Measurements from ENCODE around the gene PARD3.

The PARD3 gene

DNA sequence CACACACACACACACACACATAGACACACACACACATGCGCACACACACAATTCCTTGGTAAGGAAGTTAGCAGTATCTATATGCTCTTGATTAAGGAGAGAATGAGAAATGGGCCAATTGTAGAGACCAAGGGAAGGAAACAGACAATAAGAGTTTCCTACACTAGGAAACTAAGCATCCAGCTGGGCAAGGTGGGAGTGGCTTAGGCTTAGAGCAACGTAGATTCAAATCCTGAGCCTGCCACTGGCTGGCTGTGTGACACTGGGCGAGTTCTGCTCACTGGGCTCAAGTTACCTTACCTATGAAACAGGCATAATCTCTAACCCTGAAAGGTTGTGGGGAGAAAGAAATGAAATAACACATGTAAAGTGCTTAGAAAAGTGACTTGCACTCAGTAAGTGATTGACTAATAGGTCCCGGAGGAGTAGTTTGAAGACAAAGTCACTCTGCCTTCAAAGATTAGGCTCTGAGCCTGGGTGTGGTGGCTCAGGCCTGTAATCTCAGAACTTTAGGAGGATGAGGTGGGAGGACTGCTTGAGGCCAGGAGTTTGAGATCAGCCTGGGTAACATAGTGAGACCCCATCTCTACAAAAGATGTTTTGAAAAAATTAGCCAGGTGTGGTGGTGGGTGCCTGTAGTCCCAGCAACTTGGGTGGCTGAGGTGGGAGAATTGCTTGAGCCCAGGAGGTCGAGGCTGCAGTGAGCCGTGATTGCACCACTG is 701.4 kb downstream of the PARD3 start:
- no peaks in the 10 kb centered on the region for H3K9me3 Mint-ChIP-seq (ENCODE audit: low read depth)
- H3K27me3 Mint-ChIP-seq, result no peaks in the 10 kb centered on the region
- no peaks in the 10 kb centered on the region for H3K36me3 Mint-ChIP-seq
- H3K27ac Mint-ChIP-seq, result no peak overlapping the region
- no peaks in the 10 kb centered on the region for H3K4me1 Mint-ChIP-seq (ENCODE audit: low read depth)
- no peak overlapping the region for H3K4me3 Mint-ChIP-seq

- H3K9me3 Mint-ChIP-seq (ENCODE audit: low read depth), result no peaks in the 10 kb centered on the region
Observed at GRCh38 chr10:34112171-34112782, 702.8 kb downstream of the PARD3 start.

DNA sequence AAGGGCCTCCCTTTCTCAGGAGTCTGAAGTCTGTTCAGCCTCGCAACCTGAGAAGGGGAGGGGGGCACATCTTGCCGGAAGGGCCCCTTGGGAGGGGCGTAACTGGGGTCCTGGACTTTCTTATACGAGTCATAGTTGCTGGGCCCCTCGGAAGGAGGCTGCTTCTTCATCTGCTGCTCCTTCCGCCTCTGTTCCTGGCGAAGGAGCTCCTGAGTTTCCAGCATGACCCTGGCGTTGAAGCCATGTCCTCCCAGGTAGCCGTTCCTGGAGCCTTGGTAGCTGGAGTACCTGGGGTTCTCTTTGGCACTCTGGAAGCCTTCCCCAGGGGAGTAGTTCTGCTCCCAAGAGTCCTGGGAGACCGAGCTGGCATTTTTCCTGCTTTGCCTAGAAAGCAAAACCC is 703.9 kb downstream of the PARD3 start:
- Mint-ChIP-seq H3K27me3 (no peaks in the 10 kb centered on the region), H3K4me3 (no peak overlapping the region), H3K36me3 (no peaks in the 10 kb centered on the region), H3K27ac (no peak overlapping the region), H3K4me1 (ENCODE audit: low read depth) (no peaks in the 10 kb centered on the region), H3K9me3 (ENCODE audit: low read depth) (no peaks in the 10 kb centered on the region)

More at GRCh38 chr10:34112171-34112782, 702.8 kb downstream of the PARD3 start:
- H3K27me3 Mint-ChIP-seq, result no peaks in the 10 kb centered on the region
- H3K27ac Mint-ChIP-seq, result no peak overlapping the region
- H3K4me1 Mint-ChIP-seq (ENCODE audit: low read depth), result no peaks in the 10 kb centered on the region
- no peak overlapping the region for H3K4me3 Mint-ChIP-seq
- H3K36me3 Mint-ChIP-seq, result no peaks in the 10 kb centered on the region

GRCh38 chr10:34109952-34110702 is 705.0 kb downstream of the PARD3 start:
- Mint-ChIP-seq H3K9me3 (ENCODE audit: low read depth) (no peaks in the 10 kb centered on the region), H3K4me3 (no peak overlapping the region), H3K27ac (no peak overlapping the region), H3K4me1 (ENCODE audit: low read depth) (no peaks in the 10 kb centered on the region), H3K36me3 (no peaks in the 10 kb centered on the region), H3K27me3 (no peaks in the 10 kb centered on the region)

GRCh38 chr10:34109495-34109894 is 705.6 kb downstream of the PARD3 start:
- no peak overlapping the region for H3K27ac Mint-ChIP-seq
- H3K4me3 Mint-ChIP-seq, result no peak overlapping the region
- H3K4me1 Mint-ChIP-seq (ENCODE audit: low read depth), result no peaks in the 10 kb centered on the region
- H3K27me3 Mint-ChIP-seq, result no peaks in the 10 kb centered on the region
- H3K36me3 Mint-ChIP-seq, result no peaks in the 10 kb centered on the region
- H3K9me3 Mint-ChIP-seq (ENCODE audit: low read depth), result no peaks in the 10 kb centered on the region

DNA sequence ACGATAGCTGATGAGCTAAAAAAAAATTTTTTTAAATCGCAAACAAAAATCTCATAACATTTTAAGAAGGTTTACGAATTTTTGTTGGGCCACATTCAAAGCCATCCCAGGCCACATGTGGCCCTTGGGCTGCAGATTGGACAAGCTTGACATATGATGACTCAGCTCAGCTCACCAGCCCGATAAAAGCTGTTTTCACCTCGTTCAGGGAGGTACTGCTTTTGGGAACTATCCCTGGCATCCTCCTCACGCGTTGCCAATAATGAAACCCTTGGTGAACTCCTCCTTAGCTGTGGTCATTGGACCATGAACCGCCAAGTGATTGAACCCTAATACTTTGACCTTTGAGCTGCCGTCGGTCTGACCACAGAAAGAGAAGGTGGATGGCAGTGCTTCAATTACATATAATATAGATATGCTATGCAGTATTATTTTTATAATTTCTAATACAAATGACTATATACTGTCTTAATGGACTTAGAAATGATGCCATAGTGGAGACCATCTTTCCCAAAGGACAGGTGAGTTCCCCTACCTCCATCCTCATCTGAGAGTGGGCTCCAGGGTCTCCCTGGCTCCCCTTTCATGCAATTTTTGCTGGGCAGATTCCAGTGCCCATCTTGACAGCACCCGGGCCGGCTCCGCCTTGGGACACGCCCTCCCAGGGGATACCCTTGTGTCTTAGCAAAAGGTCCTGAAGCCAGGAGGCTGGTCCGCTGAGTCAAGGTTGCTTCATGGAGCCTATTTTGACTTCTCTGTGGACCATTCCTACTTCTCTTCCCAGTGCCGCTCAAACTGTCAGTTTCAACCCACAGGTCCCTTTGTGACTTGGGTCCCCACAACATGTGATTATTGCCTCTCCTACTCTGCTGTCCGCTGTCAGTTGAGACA is 707.2 kb downstream of the PARD3 start:
- H3K9me3 Mint-ChIP-seq (ENCODE audit: low read depth), result no peaks in the 10 kb centered on the region
- H3K36me3 Mint-ChIP-seq, result no peaks in the 10 kb centered on the region
- H3K4me1 Mint-ChIP-seq (ENCODE audit: low read depth), result no peaks in the 10 kb centered on the region
- no peaks in the 10 kb centered on the region for H3K27me3 Mint-ChIP-seq
- no peak overlapping the region for H3K4me3 Mint-ChIP-seq
- no peak overlapping the region for H3K27ac Mint-ChIP-seq

DNA sequence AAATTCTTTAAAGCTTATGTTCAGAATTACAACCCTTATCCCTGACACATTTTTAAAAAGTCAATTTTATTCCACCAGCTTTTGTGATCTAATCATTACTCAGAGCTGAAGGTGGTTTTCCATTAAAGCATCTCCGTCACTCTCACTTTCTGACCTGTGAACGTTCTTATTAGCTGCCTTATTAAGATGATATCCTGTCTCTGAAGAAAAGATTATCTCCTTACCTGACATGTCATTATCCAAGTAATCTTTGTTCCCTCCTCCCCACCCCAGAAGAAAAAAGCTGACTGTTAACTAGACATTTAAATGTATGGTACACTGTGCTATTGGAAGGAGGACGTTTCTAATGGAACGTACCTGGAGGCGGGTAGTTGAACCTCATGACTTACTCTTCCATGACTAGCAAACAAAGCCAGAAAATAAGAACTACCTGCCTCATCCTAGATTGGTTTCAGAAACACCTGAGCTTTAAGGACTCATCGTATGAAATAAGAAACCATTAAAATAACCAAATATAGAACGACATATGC is 708.7 kb downstream of the PARD3 start:
- no peaks in the 10 kb centered on the region for H3K36me3 Mint-ChIP-seq
- no peaks in the 10 kb centered on the region for H3K9me3 Mint-ChIP-seq (ENCODE audit: low read depth)
- H3K27ac Mint-ChIP-seq, result no peak overlapping the region
- no peak overlapping the region for H3K4me3 Mint-ChIP-seq
- no peaks in the 10 kb centered on the region for H3K27me3 Mint-ChIP-seq
- H3K4me1 Mint-ChIP-seq (ENCODE audit: low read depth), result no peaks in the 10 kb centered on the region

GRCh38 chr10:34104829-34105572 is 710.1 kb downstream of the PARD3 start:
- Mint-ChIP-seq H3K27ac (no peak overlapping the region), H3K36me3 (no peaks in the 10 kb centered on the region), H3K9me3 (ENCODE audit: low read depth) (no peaks in the 10 kb centered on the region), H3K4me3 (no peak overlapping the region), H3K4me1 (ENCODE audit: low read depth) (no peaks in the 10 kb centered on the region), H3K27me3 (no peaks in the 10 kb centered on the region)

DNA sequence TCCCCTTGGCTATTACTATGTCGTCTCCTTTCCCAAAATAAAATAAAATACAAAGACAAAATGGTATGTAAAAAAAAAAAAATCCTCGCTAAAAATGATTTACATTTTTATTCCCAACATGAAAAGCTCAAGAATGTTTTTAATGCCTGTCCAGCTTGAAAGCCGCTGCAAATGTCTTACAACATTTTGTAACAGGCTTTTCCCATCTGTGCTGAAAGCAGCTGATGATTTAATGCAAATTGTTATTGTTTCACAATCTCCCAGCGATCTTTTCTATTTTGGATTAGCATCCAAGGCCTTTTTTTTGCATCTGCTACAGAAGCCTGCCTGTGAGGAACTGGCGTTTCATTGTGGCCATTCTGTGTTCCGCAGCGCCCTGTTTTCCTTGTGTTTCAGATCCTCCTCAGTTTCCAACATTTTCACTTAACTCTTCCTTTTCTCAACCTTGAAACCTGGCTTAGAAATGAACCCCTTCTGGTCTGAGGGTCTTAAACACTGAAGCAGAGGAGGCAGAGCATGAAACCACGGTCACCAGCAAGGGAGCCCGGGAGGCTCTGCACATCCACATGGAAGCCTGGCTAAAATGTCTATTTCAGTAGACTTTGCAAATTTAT is 712.1 kb downstream of the PARD3 start:
- Mint-ChIP-seq H3K36me3 (no peaks in the 10 kb centered on the region), H3K27me3 (no peaks in the 10 kb centered on the region), H3K27ac (no peak overlapping the region), H3K4me1 (ENCODE audit: low read depth) (no peaks in the 10 kb centered on the region), H3K4me3 (no peak overlapping the region), H3K9me3 (ENCODE audit: low read depth) (no peaks in the 10 kb centered on the region)

GRCh38 chr10:34102237-34102673 is 712.8 kb downstream of the PARD3 start:
- Mint-ChIP-seq H3K4me3 (no peak overlapping the region), H3K36me3 (no peaks in the 10 kb centered on the region), H3K27ac (no peak overlapping the region), H3K27me3 (no peaks in the 10 kb centered on the region), H3K9me3 (ENCODE audit: low read depth) (no peaks in the 10 kb centered on the region), H3K4me1 (ENCODE audit: low read depth) (no peaks in the 10 kb centered on the region)

- H3K4me1 Mint-ChIP-seq (ENCODE audit: low read depth), result no peaks in the 10 kb centered on the region
- no peaks in the 10 kb centered on the region for H3K36me3 Mint-ChIP-seq
- H3K27me3 Mint-ChIP-seq, result peaks cover under 1% of the 10 kb centered on the region
- no peak overlapping the region for H3K27ac Mint-ChIP-seq
- H3K9me3 Mint-ChIP-seq (ENCODE audit: low read depth), result no peaks in the 10 kb centered on the region
- no peak overlapping the region for H3K4me3 Mint-ChIP-seq
Observed at GRCh38 chr10:34101001-34101400, 714.1 kb downstream of the PARD3 start.

DNA sequence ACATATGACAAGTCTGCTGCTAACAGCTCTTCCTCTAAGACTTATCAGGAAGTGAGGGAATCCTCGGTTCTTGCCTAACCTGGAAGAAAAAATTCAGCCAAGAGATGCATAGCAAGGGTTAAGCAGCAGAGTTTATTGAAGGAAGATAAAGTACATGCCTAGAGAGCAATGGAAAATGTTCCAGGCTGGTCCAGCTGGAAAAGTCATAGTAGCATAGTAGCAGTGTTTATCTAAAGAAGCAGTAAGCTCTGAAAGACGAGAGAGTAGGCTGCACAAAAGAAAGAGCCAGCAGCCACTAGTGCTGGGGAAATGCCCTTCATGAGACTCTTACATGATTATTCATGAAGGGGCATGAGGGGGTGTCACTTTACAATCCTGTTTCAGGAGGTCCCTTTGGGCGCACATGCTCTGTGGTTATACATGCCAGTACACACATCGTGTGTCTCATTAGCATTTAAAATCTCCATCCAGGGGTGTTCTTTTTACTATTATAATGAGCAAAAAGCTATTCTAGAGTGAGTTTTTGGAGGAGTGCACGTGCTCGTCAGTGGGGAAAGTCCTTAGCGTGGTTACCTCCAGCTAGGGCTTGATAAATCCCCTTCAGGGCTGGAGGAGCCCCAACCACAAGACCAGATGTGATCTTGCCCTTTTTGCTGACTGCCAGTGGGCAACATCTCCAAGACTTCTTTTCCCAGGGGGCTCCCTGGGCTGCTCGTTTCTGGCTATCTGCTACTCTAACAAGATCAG is 716.1 kb downstream of the PARD3 start:
- H3K4me1 Mint-ChIP-seq (ENCODE audit: low read depth), result no peaks in the 10 kb centered on the region
- no peak overlapping the region for H3K4me3 Mint-ChIP-seq
- H3K9me3 Mint-ChIP-seq (ENCODE audit: low read depth), result peaks cover 7% of the 10 kb centered on the region
- H3K27ac Mint-ChIP-seq, result no peak overlapping the region
- peaks cover 2% of the 10 kb centered on the region for H3K36me3 Mint-ChIP-seq
- H3K27me3 Mint-ChIP-seq, result peaks cover 1% of the 10 kb centered on the region

DNA sequence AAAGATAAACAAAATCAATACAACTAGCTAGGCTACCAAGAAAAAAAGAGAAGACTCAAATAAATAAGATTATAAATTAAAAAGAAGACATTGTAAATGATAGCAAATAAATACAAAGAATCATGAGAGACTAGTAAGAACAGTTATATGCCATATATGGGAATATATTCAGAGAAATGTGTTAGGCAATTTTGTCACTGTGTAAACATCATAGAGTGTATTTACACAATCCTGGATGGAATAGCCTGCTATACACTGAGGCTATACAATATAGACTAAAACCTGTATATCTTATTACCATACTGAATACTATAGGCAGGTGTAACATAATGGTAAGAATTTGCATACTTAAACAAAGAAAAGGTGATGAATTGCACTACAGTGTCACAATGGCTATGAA is 717.4 kb downstream of the PARD3 start:
- Mint-ChIP-seq H3K36me3 (peaks cover 2% of the 10 kb centered on the region), H3K4me3 (no peak overlapping the region), H3K9me3 (ENCODE audit: low read depth) (peaks cover 7% of the 10 kb centered on the region), H3K27me3 (peaks cover 1% of the 10 kb centered on the region), H3K27ac (no peak overlapping the region), H3K4me1 (ENCODE audit: low read depth) (no peaks in the 10 kb centered on the region)
